Activated T-cell treated with anti-CD3 and anti-CD28 coated beads, Interleukin-2, amount 50 U/mL, for 48 hours (primary cell): ENCODE results near the gene HSPB7.
"Not testable (repeated sequence)": the region's sequence is repeated elsewhere in the genome, so short reads cannot be mapped to it uniquely, and the experiment has no call there.

Experiments
- DNase-seq, 2 experiments: peaks; one replicate each; pipeline ENCODE4 v3.0.0-alpha.2; 2020

HSPB7 gene

DNA sequence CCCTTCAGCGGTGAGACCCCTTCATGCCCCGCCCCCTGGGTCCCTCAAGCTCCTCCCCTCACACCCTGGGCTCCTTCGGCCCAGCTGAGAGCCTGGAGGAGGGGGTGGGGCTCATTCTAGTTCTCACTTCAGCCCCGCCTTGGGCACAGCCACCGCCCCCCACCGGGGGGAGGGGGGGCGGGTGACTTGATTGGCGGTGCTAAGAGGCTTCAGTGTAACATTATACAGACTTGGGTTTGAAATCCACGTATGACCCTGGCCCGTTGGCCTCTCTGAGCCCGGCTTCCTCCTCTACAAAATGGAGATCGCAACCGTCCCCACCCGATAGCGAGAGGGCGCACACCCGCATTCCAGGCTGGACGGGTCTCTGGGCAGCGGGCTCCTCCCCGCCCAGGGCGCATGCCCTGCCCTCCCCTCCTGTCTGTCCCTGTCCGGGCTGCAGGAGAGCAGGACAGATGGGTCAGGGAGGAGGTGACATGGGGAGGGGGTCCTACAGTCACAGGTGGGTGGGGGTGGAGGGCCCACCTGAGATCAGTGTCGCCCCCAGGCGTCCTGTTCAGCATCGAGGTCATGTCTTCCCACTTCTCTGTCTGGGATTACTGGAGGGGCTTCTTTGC lies 30.8 kb upstream of the HSPB7 start:
- peak; percentile 62 to 63 for DNase-seq

DNA sequence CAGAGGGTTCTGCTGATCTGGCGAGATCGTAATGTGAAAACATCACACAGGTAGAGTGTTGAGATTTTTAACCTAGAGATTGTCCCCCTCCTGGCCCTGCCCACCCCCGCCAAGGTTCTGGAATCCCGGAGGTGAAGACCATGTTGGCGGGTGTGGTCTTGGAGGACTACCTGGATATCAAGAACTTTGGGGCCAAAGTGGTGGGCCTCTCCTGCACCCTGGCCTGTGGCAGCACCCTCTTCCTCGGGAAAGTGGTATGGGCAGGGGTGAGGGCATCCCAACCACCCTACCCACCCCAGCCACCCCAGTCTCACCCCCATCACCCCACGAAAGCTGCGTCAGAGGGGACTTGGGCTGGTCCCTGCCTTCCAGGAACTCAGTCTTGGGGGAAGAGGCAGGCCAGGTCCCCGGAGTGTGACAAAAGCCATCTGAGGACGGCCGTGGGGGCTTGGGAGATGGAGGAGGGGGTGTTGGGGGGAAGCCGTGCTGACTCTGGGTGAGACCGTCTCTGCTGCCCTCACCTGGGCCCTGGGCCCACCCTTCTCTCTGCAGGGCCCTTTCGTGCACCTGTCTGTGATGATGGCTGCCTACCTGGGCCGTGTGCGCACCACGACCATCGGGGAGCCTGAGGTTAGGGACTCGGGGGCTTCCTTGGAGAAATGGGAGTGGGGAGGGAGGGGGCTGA lies 30.1 kb upstream of the HSPB7 start:
- DNase-seq = no peak

DNA sequence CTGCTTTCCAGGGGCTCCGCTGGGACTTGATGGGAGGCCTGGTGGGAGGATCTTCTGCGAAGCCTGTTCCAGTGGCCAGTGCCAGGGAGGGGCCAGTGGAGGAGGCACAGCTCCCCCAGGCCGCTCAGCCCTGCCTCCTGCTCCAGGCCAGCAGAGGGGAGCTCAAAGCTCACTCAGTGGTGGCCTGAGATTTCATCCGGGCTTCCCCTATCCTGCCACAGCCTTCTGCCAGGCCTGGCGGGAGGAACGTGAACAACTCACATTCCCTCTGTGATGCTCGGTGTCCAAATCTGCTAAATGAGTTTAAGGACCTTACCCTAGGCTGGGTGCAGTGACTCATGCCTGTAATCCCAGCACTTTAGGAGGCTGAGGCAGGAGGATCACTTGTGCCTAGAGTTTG lies 29.0 kb upstream of the HSPB7 start:
- no peak for DNase-seq

DNA sequence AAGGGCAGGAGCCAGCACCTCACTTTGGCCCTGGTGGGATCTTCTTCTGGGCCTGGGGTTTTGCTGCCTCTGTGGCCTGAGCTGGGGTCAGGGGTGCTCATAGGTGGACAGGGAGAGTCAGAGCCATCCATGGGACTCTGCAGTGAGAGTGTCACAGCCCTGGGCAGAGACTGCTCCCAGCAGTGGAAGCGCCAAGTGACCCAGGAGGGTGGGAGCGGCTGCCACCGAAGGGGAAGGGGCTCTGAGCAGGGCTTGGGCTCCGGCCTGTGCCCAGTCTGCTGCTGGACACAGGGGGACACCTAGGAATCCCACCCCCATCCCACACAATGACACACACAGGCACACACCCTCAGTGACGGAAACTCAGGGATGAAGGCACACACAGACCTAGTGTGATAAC lies 26.1 kb upstream of the HSPB7 start:
- DNase-seq = no peak

DNA sequence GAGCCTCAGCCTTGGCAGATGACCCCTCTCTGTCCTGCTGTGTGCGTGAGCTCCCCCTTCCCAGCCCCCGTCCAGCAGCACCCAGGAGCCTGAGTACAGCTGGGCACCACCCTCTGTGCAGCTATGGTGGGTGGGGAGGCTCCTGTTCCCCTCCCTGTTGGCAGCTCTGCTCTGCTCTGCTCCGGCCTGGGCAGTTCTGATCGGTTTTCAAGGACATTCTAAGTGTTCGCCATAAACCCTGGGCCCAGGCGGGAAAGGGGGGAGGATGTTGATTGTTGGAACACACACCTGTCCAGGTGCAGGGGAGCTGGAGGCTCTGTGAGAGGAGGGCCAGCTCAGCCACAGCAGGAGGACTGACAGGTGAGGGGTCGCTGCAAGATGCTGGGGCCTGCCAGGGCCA lies 25.7 kb upstream of the HSPB7 start, which contains the start of gene CLCNKB:
Gene CLCNKB (plus strand): TSS at position 262 of the 400 bp plus-strand sequence. CDS start 711 bp downstream, outside the sequence.
- no peak for DNase-seq

DNA sequence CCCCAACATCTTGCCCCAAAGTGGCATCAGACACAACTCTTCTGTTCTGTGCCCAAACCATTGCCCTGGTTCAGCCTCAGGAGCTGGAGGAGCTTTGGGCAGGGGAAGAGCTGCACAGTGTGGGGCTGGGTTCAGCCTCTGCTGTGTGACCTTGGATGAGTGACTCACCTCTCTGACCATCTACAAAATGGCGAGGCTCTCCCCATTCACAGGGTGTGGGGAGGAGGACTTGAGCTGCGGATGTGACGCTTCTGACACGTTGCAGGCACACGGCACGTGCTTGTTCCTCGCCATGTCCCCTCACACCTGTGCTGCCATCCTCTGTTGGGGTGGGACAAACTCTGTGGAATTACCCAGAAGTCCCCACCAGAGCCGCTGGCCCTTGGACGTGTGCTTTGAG lies 24.8 kb upstream of the HSPB7 start:
- DNase-seq = not testable (repeated sequence)

DNA sequence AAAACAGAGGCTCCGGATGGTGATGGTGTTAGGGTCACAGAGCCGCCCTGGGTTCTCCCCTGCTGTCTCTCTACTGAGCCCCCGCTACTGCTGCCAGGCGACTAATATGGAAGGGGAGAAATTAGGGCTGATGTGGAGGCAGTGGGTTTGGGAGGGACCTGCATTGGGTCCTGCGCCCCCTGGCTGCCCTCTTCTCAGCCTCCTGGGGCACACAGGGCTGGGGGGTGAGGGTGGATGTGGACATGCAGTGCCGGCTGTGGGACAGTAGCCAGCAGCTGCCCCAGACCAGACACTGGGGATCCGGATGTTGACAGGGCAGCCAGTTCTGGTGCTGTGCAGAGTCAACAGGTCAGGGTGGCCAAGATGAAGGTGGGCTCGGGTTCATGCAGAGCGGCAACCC lies 24.3 kb upstream of the HSPB7 start:
- DNase-seq = no peak

DNA sequence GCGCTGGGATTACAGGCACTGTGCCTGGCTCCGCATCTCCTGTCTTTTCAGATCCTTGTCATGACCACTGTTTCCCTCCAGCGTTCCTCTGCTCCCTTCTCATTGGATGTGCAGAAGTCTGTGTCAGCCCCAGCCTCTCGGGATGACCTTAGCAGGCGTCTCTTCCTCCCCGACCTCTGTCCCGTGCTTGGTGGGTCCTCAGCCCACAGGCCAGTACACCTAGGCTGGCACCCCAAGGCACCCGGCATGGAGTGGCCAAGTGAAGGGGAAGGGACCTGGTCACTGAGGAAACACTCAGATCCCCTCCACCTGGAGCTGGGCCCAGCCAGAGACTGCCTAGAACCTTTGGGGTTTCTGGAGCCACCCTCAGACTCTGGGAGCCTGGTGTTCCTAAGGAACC lies 23.4 kb upstream of the HSPB7 start:
- DNase-seq = no peak

DNA sequence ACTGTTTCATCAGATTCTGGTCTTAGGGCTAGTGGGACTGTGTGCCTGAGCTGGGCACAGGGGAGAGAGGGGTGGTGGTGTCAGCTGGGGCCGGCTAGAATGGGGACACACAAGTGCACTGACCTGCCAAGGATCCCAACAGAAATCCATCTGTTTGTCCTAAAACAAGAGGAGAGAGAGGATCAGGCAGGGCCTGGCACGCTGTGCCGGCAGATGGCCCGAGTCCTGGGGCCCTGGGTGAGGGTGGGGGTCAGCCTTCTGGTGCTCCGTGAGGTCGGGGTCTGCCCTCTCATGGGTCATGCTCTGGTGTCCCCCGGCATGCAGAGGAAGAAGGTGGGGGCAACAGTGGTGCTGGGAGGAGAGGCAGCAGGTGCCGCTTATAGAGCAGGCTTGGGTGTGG lies 22.0 kb upstream of the HSPB7 start:
- DNase-seq = not testable (repeated sequence)

DNA sequence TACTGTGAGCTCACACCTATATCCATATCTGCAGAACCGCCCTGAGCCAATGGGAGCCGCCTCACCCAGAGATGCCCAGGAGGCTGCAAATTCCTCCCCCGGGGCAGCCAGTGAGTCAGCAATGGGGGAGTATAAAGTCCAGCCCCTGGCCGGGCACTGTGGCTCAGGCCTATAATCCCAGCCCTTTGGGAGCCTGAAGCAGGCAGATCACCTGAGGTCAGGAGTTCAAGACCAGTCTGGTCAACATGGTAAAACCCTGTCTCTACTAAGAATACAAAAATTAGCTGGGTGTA lies 20.7 kb upstream of the HSPB7 start:
- DNase-seq = no peak

DNA sequence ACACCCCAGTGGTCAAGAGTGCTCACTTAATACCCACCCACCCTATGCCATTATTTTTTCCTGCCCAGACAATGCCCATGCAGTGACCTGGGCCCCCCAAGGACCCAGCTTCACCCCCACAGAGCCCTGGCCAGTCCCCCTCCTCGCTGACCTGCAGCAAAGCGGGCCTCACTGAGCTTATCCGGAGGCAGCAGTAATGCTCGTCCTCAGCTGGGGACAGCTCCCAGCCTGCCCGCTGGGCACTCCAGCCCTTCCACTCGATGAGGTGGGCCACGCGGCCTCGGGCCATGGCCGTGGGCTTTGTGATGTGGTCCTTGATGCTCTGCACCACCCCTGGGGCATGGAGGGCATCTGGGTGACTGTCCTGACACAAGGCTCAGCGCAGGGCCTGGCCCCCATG lies 18.6 kb upstream of the HSPB7 start:
- DNase-seq = not testable (repeated sequence)

DNA sequence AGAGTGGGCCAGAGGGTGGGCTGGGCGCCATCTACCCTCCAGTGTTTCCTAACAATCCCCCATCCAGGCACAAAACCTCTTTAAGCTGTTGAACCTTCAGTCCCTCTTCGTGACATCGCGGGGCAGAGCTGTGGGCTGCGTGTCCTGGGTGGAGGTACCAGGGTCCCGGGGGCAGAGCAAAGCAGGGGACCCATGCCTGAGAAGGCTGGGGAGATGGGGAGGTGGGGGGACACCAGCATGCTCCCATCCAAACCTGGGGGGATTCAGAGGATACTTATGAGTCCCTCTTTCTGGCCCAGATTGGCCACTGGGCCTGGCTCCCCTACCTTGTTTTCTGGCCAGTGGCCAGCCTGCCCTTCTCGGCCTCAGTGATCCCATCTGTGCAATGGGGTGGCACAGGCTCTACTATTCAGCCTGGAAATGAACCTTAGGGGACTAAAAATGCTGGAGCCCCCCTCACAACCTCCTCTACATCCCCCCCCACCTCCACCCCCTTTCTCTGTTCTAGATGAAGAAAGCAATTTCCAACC lies 15.3 kb upstream of the HSPB7 start:
- not testable (repeated sequence) for DNase-seq

DNA sequence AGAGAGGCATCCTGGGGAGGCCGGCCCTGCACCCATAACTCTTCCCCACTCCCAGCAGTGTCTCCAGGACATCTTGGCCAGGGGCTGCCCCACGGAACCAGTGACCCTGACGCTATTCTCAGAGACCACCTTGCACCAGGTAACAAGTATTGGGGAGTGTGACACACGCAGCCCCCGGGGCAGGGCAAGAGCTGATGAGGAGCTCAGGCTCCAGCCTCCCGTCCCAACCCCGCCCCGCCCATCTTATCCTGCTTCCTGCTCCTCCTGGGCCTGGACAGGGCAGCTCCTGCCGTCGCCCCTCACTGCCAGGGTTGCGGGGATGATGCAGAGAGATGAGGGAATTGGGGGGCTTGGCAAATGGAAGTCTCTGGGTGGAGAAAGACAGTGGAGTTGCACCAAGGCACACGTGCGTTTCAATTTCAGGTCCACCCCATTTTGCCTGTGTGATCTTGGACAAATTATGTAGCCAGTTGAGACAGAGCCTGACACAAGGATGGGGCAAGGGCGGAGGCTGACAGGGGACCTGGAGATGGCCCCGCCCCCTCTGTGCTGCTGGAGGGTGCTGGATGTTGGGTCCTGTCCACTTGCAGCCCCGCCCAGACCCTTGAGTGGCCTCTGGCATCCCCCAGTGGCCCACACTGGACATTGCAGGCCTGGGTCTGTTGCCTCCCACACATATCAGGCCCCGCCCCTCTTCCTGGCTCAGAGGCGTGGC lies 14.7 kb upstream of the HSPB7 start:
- DNase-seq = peak; percentile 80 to 83

DNA sequence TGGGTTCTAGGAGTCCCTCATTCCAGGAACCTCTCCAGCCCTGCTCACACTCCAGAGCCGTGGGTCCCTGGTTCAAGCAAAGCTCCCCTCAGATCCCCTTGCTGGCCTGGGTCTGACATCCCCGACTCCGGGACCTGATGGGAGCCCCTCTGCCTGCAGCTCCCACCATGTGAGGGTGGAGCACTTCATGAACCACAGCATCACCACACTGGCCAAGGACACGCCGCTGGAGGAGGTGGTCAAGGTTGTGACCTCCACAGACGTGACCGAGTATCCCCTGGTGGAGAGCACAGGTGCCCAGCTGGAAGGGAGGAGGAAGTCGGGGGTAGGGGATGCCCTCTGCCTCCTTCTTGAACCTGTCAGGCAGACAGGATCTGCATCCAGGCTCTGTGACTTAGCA lies 13.7 kb upstream of the HSPB7 start:
- DNase-seq = no peak

DNA sequence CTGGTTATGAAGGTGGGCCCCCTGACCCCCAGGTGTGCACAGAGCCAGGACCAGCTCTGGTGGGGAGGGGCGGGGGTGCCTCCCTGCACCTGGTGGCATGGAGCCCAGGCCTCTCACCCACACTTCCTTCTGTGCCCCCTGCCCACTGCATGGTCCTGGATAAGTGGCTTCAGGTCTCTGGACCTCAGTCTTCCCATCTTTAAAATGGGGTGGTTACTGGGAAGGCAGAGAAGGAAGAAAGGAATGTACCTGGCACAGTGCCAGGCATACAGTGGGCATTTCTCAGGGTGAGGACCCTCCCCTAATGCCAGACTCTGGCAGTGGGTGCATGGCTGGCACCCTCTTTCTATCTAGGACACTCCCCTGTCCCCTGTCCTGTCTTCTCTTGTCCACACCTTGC lies 11.4 kb upstream of the HSPB7 start:
- DNase-seq = no peak

DNA sequence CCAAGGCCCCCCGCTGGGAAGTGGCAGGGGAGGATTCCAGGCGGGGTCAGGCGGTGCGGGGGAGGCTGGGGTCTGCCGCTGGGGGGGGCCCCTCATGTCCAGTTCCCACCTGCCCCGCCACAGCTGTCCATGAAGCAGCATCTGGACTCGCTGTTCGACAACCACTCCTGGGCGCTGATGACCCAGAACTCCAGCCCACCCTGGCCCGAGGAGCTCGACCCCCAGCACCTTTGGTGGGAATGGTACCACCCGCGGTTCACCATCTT lies 11.1 kb upstream of the HSPB7 start:
- not testable (repeated sequence) for DNase-seq

DNA sequence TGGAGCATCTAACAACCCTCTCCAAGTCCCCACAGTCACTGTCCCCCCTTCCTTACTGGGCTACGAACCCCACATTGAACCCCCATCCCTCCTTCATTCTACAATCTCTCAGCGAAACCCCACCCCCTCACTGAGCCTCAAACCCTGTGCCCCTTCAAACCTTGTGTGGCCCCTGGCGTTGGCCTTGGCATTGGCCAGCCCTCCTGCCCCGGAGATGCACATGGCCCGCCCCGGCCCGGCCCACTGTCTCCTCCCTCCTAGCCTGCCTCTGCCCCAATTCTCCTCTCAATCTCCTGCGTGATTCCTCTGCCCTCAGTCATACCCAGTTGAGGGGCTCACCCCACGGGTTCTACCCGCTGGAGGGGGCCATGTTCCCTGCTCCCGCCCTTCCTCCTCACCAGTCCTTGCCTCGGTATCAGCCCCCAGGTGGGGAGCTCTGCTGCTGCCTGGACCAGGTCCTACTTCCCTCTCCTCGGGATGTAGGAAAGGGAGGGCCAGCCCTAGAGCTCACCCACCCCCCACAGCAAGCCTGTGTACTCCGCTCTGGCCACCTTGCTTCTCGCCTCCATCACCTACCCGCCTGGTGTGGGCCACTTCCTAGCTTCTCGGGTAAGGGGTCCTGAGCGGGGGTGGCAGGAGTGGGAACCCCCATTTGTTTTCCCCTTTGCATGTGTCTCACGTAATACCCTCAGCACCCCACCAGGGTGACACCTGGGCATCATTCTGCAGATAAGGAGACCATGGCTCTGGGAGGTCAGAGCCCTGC lies 10.6 kb upstream of the HSPB7 start:
- DNase-seq = no peak

DNA sequence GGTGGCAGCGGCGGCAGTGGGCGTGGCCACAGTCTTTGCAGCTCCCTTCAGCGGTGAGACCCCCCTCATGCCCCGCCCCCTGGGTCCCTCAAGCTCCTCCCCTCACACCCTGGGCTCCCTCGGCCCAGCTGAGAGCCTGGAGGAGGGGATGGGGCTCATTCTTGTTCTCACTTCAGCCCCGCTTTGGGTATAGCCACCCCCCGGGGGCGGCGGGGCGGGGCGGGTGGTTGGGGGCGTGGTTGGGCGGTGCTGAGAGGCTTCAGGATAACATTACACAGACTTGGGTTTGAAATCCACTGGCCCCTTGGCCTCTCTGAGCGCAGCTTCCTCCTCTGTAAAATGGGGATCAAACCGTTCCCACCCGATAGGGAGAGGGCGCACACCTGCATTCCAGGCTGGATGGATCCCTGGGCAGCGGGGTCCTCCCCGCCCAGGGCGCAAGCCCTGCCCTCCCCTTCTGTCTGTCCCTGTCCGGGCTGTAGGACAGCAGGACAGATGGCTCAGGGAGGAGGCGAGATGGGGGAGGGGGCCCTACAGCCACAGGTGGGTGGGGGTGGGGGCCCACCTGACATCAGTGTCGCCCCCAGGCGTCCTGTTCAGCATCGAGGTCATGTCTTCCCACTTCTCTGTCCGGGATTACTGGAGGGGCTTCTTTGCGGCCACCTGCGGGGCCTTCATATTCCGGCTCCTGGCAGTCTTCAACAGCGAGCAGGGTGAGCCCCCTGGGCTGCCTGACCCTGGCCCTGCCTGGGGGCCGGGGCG lies 9.1 kb upstream of the HSPB7 start:
- DNase-seq = peak; percentile 59 to 62

DNA sequence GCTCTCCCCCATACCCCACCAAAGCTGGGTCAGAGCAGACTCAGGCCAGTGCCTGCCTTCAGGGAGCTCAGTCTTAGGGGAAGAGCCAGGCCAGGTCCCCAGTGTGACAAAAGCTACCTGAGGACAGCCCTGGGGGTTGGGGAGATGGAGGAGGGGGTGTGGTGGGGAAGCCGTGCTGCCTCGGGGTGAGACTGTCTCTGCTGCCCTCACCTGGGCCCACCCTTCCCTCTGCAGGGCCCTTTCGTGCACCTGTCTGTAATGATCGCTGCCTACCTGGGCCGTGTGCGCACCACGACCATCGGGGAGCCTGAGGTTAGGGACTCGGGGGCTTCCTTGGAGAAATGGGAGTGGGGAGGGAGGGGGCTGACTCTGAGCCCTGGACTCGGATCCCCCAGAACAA lies 8.5 kb upstream of the HSPB7 start:
- DNase-seq = not testable (repeated sequence)

DNA sequence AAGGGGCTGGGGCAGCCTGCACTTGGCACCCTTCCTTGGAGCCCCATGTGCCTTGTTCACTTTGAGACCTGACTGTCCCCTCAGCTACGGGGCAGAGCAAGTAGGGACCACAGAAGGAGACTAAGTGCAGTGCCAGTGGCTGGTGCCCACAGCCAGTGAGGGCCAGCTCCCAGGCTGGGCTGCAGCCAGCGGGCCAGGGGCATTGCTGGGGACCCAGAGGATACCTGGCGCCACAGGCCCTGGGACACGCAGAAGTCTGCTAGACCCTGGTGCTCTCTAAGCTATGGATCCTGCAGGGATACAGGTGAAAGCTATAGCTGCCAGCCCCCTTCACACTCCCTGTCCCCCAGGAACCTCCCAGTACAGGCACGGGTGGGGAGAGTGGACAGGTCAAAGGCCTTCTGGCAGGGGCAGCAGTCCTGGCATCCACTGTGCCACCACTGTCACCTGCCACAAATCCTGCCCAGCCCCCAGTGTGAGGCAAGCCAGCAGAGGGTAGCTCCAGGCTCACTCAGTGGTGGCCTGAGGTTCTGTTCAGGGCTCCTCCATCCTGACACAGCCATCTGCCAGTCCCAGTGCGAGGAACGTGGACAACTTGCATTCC lies 5.3 kb upstream of the HSPB7 start:
- no peak for DNase-seq

DNA sequence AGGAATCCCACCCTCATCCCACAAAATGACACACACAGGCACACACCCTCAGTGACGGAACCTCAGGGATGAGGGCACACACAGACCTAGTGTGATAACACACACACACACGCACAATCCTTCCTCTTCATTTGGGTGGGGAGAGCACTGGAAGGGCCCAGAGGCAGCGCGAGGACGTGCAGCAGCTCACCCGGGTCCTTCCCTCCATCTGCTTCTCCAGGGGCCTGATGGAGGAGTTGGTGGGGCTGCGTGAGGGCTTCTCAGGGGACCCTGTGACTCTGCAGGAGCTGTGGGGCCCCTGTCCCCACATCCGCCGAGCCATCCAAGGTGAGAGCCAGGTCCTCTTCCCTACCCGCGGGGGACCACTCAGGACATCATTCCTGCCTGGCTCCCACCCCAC lies 4.5 kb upstream of the HSPB7 start:
- no peak for DNase-seq

DNA sequence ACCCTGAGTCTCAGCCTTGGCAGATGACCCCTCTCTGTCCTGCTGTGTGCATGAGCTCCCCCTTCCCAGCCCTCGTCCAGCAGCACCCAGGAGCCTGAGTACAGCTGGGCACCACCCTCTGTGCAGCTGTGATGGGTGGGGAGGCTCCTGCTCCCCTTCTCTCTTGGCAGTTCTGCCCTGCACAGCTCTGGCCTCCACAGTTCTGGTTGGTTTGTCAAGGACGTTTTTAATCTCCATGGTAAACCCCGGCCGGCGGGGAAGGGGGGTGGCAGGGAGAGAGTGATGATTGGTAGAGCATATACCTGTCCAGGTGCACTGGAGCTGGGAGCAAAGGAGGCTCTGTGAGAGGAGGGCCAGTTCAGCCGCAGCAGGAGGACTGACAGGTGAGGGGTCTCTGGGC lies 3.8 kb upstream of the HSPB7 start, which contains the start of gene CLCNKA:
Gene CLCNKA (plus strand): TSS at position 356 of the 400 bp plus-strand sequence. CDS start 584 bp downstream, outside the sequence.
- DNase-seq = no peak
